ENCODE data around the gene LY6G6D.

DNA sequence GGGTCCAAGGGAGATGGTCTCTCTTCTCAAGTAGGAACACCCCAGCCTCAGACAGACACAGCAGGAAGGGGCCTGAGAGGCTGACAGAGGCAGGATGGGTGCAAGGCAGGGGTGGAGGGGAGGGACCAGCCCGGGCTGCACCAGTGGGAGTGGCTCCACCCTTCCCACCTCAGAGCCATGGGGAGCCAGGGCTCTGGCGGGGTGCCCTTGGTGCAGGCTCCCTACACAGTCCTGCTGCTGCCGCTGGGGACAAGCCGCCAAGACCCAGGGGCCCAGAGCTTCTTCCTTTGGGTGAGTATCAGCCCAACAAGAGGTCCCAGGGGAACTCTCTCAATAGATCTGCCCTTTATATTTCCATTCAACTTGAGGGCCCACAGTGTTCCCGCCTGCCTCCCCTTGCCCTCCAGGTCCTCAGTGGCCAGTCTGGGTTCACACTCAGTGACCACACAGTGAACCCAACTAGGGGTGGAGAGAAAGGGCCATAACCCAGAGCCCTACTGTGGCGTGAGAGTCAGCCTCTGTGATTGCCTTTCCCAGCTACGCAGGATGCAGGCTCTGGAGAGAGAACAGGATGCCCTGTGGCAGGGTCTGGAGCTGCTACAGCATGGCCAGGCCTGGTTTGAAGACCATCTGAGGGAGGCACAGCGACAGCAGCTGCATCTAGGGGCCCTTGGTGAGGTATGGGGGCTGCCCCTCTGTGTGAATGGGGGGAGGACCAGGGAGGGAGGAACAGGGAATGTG lies 47.9 kb downstream of the LY6G6D start:
- no peak for TF ChIP-seq POLR2A (IDR thresholded peaks at IDR 0.05)
- TF ChIP-seq, protein P1, sequence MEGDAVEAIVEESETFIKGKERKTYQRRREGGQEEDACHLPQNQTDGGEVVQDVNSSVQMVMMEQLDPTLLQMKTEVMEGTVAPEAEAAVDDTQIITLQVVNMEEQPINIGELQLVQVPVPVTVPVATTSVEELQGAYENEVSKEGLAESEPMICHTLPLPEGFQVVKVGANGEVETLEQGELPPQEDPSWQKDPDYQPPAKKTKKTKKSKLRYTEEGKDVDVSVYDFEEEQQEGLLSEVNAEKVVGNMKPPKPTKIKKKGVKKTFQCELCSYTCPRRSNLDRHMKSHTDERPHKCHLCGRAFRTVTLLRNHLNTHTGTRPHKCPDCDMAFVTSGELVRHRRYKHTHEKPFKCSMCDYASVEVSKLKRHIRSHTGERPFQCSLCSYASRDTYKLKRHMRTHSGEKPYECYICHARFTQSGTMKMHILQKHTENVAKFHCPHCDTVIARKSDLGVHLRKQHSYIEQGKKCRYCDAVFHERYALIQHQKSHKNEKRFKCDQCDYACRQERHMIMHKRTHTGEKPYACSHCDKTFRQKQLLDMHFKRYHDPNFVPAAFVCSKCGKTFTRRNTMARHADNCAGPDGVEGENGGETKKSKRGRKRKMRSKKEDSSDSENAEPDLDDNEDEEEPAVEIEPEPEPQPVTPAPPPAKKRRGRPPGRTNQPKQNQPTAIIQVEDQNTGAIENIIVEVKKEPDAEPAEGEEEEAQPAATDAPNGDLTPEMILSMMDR (IDR thresholded peaks at IDR 0.05), result no peak
